GM13977 (cell line): ENCODE measurements around the gene SCD5.

Experiments
- DNase-seq: peaks from one replicate; pipeline ENCODE4 v3.0.0; 2012; ENCODE audit warnings: low spot score
- in situ Hi-C: fragments of 300-500 bp; cut with MboI; formaldehyde crosslinking; loops from one replicate; pipeline ENCODE4 v1.12.0; 2022; ENCODE audit warnings: low sequenced_read_pairs, low pct_unique_long_range_greater_than_20kb, mixed read lengths, inconsistent platforms; ENCODE audit not compliant: unreplicated experiment
- TF ChIP-seq, protein P1 (sequence below): IDR thresholded peaks from 2 replicates; pipeline ENCODE4 v1.5.1; 2012; ENCODE audit warnings: mild to moderate bottlenecking, control low read depth; ENCODE audit not compliant: insufficient read depth; ENCODE audit errors: extremely low read depth, missing control alignments

SCD5 gene

GRCh38 chr4:82650868-82651267 is 147.7 kb downstream of the SCD5 start:
- TF ChIP-seq, protein P1, sequence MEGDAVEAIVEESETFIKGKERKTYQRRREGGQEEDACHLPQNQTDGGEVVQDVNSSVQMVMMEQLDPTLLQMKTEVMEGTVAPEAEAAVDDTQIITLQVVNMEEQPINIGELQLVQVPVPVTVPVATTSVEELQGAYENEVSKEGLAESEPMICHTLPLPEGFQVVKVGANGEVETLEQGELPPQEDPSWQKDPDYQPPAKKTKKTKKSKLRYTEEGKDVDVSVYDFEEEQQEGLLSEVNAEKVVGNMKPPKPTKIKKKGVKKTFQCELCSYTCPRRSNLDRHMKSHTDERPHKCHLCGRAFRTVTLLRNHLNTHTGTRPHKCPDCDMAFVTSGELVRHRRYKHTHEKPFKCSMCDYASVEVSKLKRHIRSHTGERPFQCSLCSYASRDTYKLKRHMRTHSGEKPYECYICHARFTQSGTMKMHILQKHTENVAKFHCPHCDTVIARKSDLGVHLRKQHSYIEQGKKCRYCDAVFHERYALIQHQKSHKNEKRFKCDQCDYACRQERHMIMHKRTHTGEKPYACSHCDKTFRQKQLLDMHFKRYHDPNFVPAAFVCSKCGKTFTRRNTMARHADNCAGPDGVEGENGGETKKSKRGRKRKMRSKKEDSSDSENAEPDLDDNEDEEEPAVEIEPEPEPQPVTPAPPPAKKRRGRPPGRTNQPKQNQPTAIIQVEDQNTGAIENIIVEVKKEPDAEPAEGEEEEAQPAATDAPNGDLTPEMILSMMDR, result no peak
- in situ Hi-C loops, result no loop called here
- DNase-seq, result no peak

DNA sequence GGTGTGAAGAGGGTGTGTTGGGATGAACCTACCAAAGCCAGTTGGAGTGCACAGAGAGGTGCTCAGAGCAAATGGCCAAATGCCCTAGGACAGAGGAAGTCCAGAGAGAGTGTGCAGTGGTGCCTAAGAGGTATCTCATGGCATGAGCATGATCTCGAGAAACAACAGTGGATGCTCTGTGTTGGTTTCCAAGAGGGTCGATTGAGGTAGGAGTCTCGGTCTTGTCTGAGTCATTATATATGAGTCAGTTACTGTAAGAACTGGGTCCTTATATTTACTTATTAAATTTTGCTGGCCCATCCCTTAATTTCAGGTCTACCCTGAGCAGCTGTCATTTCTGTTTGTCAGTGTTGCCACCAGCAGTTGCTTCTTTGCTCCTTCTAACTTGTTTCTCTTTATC is 150.2 kb downstream of the SCD5 start:
- no peak for DNase-seq
- TF ChIP-seq, protein P1, result no peak
- in situ Hi-C loops, result no loop called here

- DNase-seq, result no peak
- TF ChIP-seq, protein P1, result no peak
- in situ Hi-C loops, result no loop called here
Measured at GRCh38 chr4:82645936-82646565, 152.5 kb downstream of the SCD5 start.

DNA sequence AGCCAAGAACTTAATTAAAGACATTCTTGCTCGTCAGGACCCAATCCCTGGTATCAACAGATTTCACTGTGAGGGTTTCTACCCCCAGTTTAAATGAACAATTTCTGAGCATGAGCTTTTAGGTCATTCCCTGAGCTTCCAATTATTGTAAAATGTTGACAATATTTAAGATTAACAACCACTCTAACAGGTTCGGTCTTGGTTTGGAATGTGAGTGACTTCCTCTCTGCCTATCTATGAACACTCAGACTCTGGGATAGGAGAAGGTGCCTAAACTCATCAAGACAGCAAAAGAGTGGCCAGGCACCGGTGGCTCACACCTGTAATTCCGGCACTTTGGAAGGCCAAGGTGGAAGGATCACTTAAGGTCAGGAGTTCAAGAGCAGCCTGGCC is 153.9 kb downstream of the SCD5 start:
- TF ChIP-seq, protein P1, result no peak
- in situ Hi-C loops, result no loop called here
- no peak for DNase-seq

- DNase-seq, result no peak
- in situ Hi-C loops, result no loop called here
- TF ChIP-seq, protein P1, result no peak
Measured at GRCh38 chr4:82643994-82644733, 154.4 kb downstream of the SCD5 start.

DNA sequence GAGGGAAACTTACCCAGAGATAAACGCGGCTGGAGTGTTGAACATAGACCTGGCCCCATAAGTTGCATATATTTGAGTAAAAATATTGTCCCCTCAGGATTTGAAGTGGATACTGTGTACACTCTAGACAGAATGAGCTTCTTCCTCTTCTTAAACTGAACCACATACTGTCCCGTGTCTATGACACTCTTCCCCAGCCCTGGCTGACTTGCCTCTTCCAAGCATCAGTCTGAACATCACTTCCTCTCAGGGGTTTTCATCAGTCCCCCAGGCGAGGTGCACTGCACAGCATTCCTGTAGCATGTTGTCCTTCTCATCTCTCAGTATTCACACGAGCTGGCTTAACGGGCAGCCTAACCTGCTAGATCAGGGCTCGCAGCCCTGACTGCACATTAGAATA is 156.3 kb downstream of the SCD5 start:
- no peak for DNase-seq
- TF ChIP-seq, protein P1, result no peak

More for the DNA sequence above, 156.3 kb downstream of the SCD5 start:
- in situ Hi-C loops, result no loop called here
